Measurements from ENCODE around the gene MTHFD1L. TPM values are rescaled to one million over a fixed set of nuclear protein-coding genes. Genes with fewer than 3 reads are reported as not detected.

MTHFD1L gene
- total and polyA plus RNA-seq, 2 of the 8 experiments (the other 6 are each of a cell fraction or from before 2014, with no cell fraction given), result 29.2 to 105 TPM

DNA sequence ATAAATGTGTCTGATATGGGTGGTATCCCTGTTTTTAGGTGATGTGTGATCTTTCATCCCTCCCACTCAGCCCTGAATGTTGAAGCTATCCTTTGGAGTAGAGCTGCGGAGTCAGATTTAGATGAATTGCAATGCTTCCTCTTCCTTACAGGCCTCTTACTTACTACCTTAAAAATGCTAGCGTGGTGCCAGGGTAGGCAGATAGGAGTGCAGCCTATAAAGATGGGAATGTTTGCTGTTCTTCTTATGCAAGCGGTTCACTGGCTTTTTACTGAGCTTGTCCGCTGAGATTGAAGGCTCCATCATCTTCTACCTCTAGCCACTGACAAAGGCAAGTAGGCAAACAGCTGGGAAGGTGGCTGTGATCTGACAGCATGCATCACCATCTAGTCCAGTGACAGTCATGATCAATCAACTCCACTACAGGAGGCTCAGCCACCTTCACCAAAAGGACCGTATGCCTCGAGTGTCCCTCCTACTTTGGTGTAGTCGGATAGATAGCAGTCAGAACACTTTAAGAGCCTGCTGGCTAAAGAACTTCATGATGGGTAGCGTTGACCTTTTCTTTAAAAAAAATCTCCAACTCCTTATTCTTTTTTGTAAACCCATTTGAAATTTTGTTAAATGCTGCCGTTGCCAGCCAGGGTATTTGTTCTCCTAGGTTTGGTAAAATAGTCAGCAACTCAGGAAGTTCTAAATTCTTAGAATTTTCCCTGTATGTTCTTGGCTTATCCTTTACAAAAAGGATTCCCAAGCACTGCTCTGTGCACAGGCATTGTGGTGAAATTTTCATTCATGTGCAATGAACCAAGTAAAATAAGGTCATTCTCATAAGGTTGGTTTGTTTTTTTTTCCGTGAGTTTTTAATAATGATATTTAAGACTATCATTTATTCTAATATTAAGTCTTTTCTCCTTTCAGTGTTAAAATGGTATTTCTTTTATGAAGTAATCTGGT lies 169.6 kb downstream of the MTHFD1L start:
- Histone ChIP-seq H3K4me3 (ENCODE audit: extremely low read depth in 1 of 4, insufficient read depth in 2 of 4, low read depth in 3 of 4, low read length in 4 of 4) (no peak overlapping the region), H3K4ac (replicated peaks; ENCODE audit: insufficient read length, low read depth, low read length) (no peak overlapping the region), H3K18ac (ENCODE audit: extremely low read depth, low read length) (no peak overlapping the region), H2BK120ac (replicated peaks; ENCODE audit: low read depth, low read length) (no peak overlapping the region), H3K23ac (ENCODE audit: insufficient read length) (no peak overlapping the region), H4K5ac (ENCODE audit: insufficient read length, low read depth, low read length) (no peak overlapping the region), H3K36me3 (ENCODE audit: control insufficient read depth in 2 of 4, insufficient read depth in 4 of 4, low read length in 3 of 4) (peaks cover 0 to 28% (median 13%) of the 10 kb centered on the region in 4 experiments; a peak in 6 of 8 replicates), H3K23me2 (ENCODE audit: low read depth, low read length) (no peaks in the 10 kb centered on the region), H3K79me1 (ENCODE audit: low read depth, low read length) (no peaks in the 10 kb centered on the region), H4K20me1 (replicated peaks in 1 of 2; ENCODE audit: control insufficient read depth in 1 of 2, insufficient read depth in 2 of 2, low read length in 2 of 2) (no peaks in the 10 kb centered on the region), H2AK5ac (ENCODE audit: low read depth, low read length) (no peak overlapping the region), H3K27me3 (replicated peaks in 1 of 4; ENCODE audit: control insufficient read depth in 3 of 4, extremely low read depth in 1 of 4, insufficient read depth in 3 of 4, low read length in 3 of 4) (no peaks in the 10 kb centered on the region), H3K56ac (replicated peaks; ENCODE audit: insufficient read length, low read depth, low read length) (no peak overlapping the region), H3K9ac (replicated peaks in 1 of 4; ENCODE audit: extremely low read depth in 1 of 4, low read depth in 3 of 4, low read length in 3 of 4) (no peak overlapping the region), H3K27ac (ENCODE audit: low read depth, low read length) (no peak overlapping the region), H3K79me2 (ENCODE audit: control insufficient read depth in 1 of 2, insufficient read depth in 2 of 2, low read length in 2 of 2) (no peaks in the 10 kb centered on the region), H2AFZ (ENCODE audit: low read length) (no peak overlapping the region), H4K8ac (ENCODE audit: extremely low read depth, insufficient read depth, low read length) (no peak overlapping the region), H2BK12ac (ENCODE audit: low read depth, low read length) (no peak overlapping the region), H3K4me1 (replicated peaks in 1 of 4; ENCODE audit: control insufficient read depth in 3 of 4, insufficient read depth in 4 of 4, low read length in 3 of 4) (no peaks in the 10 kb centered on the region), H3K14ac (ENCODE audit: insufficient read length) (no peak overlapping the region), H3K4me2 (ENCODE audit: insufficient read depth in 1 of 2, low read depth in 2 of 2, low read length in 2 of 2) (no peak overlapping the region), H2BK5ac (ENCODE audit: low read depth, low read length) (no peak overlapping the region), H2BK20ac (ENCODE audit: low read length) (no peak overlapping the region), H3K9me3 (ENCODE audit: insufficient read depth in 2 of 2, low read depth in 1 of 2, low read length in 1 of 2) (no peaks in the 10 kb centered on the region), H4K91ac (replicated peaks; ENCODE audit: insufficient read length, low read length) (no peak overlapping the region), H2BK15ac (ENCODE audit: low read length) (no peak overlapping the region)
- DNase-seq (ENCODE audit: low read depth in 1 of 2, low spot score in 2 of 2) (no peak), FAIRE-seq (no peak)
- WGBS, 2 experiments (ENCODE audit: extremely low coverage in 1 of 2, insufficient coverage in 1 of 2, insufficient read length in 1 of 2, insufficient replicate concordance in 2 of 2, low coverage in 1 of 2, low lambda C conversion rate in 2 of 2, missing lambda C conversion rate in 1 of 2), result 89% methylated on average over 10 of the region's 10 CpGs; no CpG with 5 or more reads in 1 of the 2 experiments
- TF ChIP-seq, protein P1, sequence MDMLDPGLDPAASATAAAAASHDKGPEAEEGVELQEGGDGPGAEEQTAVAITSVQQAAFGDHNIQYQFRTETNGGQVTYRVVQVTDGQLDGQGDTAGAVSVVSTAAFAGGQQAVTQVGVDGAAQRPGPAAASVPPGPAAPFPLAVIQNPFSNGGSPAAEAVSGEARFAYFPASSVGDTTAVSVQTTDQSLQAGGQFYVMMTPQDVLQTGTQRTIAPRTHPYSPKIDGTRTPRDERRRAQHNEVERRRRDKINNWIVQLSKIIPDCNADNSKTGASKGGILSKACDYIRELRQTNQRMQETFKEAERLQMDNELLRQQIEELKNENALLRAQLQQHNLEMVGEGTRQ (IDR thresholded peaks at IDR 0.05; ENCODE audit: low read length), result no peak
- no peak for TF ChIP-seq RFX5 (IDR thresholded peaks at IDR 0.05; ENCODE audit: borderline replicate concordance, low read depth, low read length)
- no peak for TF ChIP-seq POLR2A (IDR thresholded peaks at IDR 0.05; ENCODE audit: control extremely low read depth in 1 of 2, low read depth in 2 of 2, low read length in 2 of 2)
- TF ChIP-seq, protein P2, sequence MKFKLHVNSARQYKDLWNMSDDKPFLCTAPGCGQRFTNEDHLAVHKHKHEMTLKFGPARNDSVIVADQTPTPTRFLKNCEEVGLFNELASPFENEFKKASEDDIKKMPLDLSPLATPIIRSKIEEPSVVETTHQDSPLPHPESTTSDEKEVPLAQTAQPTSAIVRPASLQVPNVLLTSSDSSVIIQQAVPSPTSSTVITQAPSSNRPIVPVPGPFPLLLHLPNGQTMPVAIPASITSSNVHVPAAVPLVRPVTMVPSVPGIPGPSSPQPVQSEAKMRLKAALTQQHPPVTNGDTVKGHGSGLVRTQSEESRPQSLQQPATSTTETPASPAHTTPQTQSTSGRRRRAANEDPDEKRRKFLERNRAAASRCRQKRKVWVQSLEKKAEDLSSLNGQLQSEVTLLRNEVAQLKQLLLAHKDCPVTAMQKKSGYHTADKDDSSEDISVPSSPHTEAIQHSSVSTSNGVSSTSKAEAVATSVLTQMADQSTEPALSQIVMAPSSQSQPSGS (IDR thresholded peaks at IDR 0.05; ENCODE audit: low read length), result no peak
- no peak for TF ChIP-seq NANOG (IDR thresholded peaks at IDR 0.05; ENCODE audit: insufficient read depth, low read depth, low read length, poor library complexity, severe bottlenecking)
- TF ChIP-seq CREB1 (IDR thresholded peaks at IDR 0.05), result no peak
- no peak for TF ChIP-seq JUN (IDR thresholded peaks at IDR 0.05; ENCODE audit: low read depth, low read length)
- TF ChIP-seq FOSL1 (IDR thresholded peaks at IDR 0.05; ENCODE audit: insufficient read depth, low read depth, low read length), result no peak
- ChIA-PET POLR2A (ENCODE audit: partially characterized antibody) (interaction anchor here (0.6 kb wide), 1 partner anchor 289 kb away, joined by 3 read pairs; no protein-coding TSS in a partner anchor), CTCF (ENCODE audit: partially characterized antibody) (interaction anchor here (0.9 kb wide), 1 partner anchor 21 kb away, joined by 3 read pairs; no protein-coding TSS in a partner anchor)

All from H1 (cell line).